ENCODE results near the gene ELAVL1. TPM values are rescaled to one million over a fixed set of nuclear protein-coding genes. Genes with fewer than 3 reads are reported as not detected.

ELAVL1 gene
- total and polyA plus RNA-seq, 2 of the 13 experiments (the other 11 are each of a cell fraction or from before 2014, with no cell fraction given), result 27.9 to 38.4 TPM

DNA sequence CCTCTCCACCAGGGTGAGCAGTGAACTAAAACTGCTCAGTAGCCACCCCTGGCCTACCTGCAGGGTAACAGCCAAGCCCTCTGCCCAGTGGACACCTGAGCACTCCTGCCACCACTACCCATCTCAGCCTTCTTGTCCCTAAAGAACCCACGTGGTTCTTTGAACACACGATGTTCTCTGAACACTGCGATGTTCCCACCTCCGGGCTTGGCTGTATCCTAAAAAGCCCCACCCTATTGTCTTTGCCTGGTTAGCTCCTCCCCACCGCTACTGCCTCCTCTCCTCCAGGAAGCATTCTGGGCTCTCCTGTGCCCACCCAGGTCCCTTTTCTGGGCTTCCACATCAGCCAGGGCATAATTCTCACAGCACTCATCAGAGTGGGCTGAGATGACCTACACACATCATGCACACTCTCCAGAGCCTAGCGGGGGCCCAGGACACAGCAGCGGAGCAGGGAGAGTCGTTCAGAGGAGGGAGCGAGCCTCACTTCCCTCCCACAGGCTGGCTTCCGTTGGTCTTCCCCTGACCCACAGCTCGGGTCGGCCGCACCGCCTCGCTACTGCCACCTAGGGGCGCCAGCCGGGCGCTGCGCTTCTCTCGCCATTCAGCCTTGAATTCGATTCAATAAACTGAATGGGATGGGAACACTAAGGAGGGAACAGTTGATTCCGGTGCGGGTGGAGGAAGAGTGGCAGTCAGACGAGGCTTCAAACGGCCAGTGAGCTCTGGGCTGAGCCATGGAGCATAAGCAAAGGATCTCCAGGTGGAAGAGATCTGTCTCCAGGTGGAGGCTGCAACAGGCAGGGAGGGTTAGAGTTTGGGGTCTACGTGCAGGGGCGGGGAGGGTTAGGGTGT is 3.2 kb downstream of the ELAVL1 start (continued):
- TF ChIP-seq ZFY (CRISPR knock-in tag; IDR thresholded peaks at IDR 0.05) (peak; percentile 50; the same call in 1 of the 2 replicates), LCORL (IDR thresholded peaks at IDR 0.05) (no peak), LCORL (CRISPR knock-in tag; IDR thresholded peaks at IDR 0.05) (peak; percentile 46; the same call in 1 of the 2 replicates), AGO1 (IDR thresholded peaks at IDR 0.05; ENCODE audit: low read depth, low read length, poor library complexity, severe bottlenecking) (peak; percentile 50), FOXP1 (IDR thresholded peaks at IDR 0.05) (no peak), FOXP1 (CRISPR knock-in tag; IDR thresholded peaks at IDR 0.05) (no peak), CCAR2 (optimal IDR thresholded peaks at IDR 0.05; ENCODE audit: low read depth, low read length) (no peak), SALL1 (CRISPR knock-in tag; IDR thresholded peaks at IDR 0.05) (peak; percentile 60; the same call in 1 of the 2 replicates), ZNF343 (CRISPR knock-in tag; IDR thresholded peaks at IDR 0.05) (no peak), ZNF263 (CRISPR knock-in tag; IDR thresholded peaks at IDR 0.05) (peak; percentile 71), SRSF4 (IDR thresholded peaks at IDR 0.05; ENCODE audit: low read depth, low read length, poor library complexity, severe bottlenecking) (no peak), ZNF550 (CRISPR knock-in tag; IDR thresholded peaks at IDR 0.05; ENCODE audit: borderline replicate concordance) (0 out of 2 replicates have a peak, but pooled peaks have one; percentile 27)
- TF ChIP-seq, protein P1, sequence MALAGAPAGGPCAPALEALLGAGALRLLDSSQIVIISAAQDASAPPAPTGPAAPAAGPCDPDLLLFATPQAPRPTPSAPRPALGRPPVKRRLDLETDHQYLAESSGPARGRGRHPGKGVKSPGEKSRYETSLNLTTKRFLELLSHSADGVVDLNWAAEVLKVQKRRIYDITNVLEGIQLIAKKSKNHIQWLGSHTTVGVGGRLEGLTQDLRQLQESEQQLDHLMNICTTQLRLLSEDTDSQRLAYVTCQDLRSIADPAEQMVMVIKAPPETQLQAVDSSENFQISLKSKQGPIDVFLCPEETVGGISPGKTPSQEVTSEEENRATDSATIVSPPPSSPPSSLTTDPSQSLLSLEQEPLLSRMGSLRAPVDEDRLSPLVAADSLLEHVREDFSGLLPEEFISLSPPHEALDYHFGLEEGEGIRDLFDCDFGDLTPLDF (CRISPR knock-in tag; IDR thresholded peaks at IDR 0.05), result no peak
- TF ChIP-seq, protein P2, sequence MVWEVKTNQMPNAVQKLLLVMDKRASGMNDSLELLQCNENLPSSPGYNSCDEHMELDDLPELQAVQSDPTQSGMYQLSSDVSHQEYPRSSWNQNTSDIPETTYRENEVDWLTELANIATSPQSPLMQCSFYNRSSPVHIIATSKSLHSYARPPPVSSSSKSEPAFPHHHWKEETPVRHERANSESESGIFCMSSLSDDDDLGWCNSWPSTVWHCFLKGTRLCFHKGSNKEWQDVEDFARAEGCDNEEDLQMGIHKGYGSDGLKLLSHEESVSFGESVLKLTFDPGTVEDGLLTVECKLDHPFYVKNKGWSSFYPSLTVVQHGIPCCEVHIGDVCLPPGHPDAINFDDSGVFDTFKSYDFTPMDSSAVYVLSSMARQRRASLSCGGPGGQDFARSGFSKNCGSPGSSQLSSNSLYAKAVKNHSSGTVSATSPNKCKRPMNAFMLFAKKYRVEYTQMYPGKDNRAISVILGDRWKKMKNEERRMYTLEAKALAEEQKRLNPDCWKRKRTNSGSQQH (CRISPR knock-in tag; IDR thresholded peaks at IDR 0.05; ENCODE audit: low read depth), result 0 out of 2 replicates have a peak, but pooled peaks have one; percentile 42
- TF ChIP-seq, protein P3, sequence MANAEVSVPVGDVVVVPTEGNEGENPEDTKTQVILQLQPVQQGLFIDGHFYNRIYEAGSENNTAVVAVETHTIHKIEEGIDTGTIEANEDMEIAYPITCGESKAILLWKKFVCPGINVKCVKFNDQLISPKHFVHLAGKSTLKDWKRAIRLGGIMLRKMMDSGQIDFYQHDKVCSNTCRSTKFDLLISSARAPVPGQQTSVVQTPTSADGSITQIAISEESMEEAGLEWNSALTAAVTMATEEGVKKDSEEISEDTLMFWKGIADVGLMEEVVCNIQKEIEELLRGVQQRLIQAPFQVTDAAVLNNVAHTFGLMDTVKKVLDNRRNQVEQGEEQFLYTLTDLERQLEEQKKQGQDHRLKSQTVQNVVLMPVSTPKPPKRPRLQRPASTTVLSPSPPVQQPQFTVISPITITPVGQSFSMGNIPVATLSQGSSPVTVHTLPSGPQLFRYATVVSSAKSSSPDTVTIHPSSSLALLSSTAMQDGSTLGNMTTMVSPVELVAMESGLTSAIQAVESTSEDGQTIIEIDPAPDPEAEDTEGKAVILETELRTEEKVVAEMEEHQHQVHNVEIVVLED (CRISPR knock-in tag; IDR thresholded peaks at IDR 0.05; ENCODE audit: borderline replicate concordance), result peak; percentile 44; the same call in 1 of the 2 replicates
- TF ChIP-seq, protein P4, sequence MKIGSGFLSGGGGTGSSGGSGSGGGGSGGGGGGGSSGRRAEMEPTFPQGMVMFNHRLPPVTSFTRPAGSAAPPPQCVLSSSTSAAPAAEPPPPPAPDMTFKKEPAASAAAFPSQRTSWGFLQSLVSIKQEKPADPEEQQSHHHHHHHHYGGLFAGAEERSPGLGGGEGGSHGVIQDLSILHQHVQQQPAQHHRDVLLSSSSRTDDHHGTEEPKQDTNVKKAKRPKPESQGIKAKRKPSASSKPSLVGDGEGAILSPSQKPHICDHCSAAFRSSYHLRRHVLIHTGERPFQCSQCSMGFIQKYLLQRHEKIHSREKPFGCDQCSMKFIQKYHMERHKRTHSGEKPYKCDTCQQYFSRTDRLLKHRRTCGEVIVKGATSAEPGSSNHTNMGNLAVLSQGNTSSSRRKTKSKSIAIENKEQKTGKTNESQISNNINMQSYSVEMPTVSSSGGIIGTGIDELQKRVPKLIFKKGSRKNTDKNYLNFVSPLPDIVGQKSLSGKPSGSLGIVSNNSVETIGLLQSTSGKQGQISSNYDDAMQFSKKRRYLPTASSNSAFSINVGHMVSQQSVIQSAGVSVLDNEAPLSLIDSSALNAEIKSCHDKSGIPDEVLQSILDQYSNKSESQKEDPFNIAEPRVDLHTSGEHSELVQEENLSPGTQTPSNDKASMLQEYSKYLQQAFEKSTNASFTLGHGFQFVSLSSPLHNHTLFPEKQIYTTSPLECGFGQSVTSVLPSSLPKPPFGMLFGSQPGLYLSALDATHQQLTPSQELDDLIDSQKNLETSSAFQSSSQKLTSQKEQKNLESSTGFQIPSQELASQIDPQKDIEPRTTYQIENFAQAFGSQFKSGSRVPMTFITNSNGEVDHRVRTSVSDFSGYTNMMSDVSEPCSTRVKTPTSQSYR (CRISPR knock-in tag; IDR thresholded peaks at IDR 0.05; ENCODE audit: borderline replicate concordance), result no peak
- TF ChIP-seq, protein P5, sequence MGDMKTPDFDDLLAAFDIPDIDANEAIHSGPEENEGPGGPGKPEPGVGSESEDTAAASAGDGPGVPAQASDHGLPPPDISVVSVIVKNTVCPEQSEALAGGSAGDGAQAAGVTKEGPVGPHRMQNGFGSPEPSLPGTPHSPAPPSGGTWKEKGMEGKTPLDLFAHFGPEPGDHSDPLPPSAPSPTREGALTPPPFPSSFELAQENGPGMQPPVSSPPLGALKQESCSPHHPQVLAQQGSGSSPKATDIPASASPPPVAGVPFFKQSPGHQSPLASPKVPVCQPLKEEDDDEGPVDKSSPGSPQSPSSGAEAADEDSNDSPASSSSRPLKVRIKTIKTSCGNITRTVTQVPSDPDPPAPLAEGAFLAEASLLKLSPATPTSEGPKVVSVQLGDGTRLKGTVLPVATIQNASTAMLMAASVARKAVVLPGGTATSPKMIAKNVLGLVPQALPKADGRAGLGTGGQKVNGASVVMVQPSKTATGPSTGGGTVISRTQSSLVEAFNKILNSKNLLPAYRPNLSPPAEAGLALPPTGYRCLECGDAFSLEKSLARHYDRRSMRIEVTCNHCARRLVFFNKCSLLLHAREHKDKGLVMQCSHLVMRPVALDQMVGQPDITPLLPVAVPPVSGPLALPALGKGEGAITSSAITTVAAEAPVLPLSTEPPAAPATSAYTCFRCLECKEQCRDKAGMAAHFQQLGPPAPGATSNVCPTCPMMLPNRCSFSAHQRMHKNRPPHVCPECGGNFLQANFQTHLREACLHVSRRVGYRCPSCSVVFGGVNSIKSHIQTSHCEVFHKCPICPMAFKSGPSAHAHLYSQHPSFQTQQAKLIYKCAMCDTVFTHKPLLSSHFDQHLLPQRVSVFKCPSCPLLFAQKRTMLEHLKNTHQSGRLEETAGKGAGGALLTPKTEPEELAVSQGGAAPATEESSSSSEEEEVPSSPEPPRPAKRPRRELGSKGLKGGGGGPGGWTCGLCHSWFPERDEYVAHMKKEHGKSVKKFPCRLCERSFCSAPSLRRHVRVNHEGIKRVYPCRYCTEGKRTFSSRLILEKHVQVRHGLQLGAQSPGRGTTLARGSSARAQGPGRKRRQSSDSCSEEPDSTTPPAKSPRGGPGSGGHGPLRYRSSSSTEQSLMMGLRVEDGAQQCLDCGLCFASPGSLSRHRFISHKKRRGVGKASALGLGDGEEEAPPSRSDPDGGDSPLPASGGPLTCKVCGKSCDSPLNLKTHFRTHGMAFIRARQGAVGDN (CRISPR knock-in tag; IDR thresholded peaks at IDR 0.05), result peak; percentile 83
